GM12892 (cell line): ENCODE results near the gene SDCBP2.

Source experiments
- POLR2A ChIP-seq: IDR thresholded peaks from 2 replicates; pipeline ENCODE4 v1.6.1; 2011; ENCODE audit warnings: low read depth, low read length, control low read depth
- POLR2AphosphoS5 ChIP-seq: IDR thresholded peaks from 2 replicates; pipeline ENCODE4 v1.6.1; 2011; ENCODE audit warnings: low read depth, low read length, control low read depth
- TAF1 ChIP-seq: IDR thresholded peaks from 2 replicates; pipeline ENCODE4 v1.6.1; 2011; ENCODE audit warnings: low read depth, mild to moderate bottlenecking, control low read depth, low read length, borderline replicate concordance

- TF ChIP-seq POLR2A, result no peak
- TF ChIP-seq TAF1, result no peak
- no peak for TF ChIP-seq POLR2AphosphoS5
Measured at GRCh38 chr20:1327827-1328679, 886 bp downstream of the SDCBP2 start.
